HCEC 1CT (cell line): Measurements from ENCODE around the gene KIF1A.
"Not testable (repeated sequence)": the region's sequence is repeated elsewhere in the genome, so short reads cannot be mapped to it uniquely, and the experiment has no call there.

Source experiments
- DNase-seq: peaks from one replicate; pipeline ENCODE4 v3.0.0-alpha.2; 2017

KIF1A gene

GRCh38 chr2:240846309-240846708 lies 26.3 kb upstream of the KIF1A start:
- DNase-seq, result not testable (repeated sequence)

GRCh38 chr2:240840435-240841060 lies 20.5 kb upstream of the KIF1A start:
- DNase-seq, result peak; percentile 61

- no peak for DNase-seq
Measured at GRCh38 chr2:240839152-240840143, 19.4 kb upstream of the KIF1A start.

- DNase-seq, result no peak
Measured at GRCh38 chr2:240837621-240838020, 17.6 kb upstream of the KIF1A start.

GRCh38 chr2:240836781-240837467 lies 16.9 kb upstream of the KIF1A start:
- peak; percentile 44 for DNase-seq

- DNase-seq, result no peak
Measured at GRCh38 chr2:240835528-240835927, 15.5 kb upstream of the KIF1A start.

GRCh38 chr2:240834377-240834975 lies 14.5 kb upstream of the KIF1A start:
- DNase-seq, result no peak

- no peak for DNase-seq
Measured at GRCh38 chr2:240833724-240834285, 13.8 kb upstream of the KIF1A start.

GRCh38 chr2:240832921-240833494 lies 13.0 kb upstream of the KIF1A start:
- no peak for DNase-seq

- DNase-seq, result peak; percentile 77
Measured at GRCh38 chr2:240832205-240832727, 12.2 kb upstream of the KIF1A start.

- no peak for DNase-seq
Measured at GRCh38 chr2:240831594-240832204, 11.7 kb upstream of the KIF1A start.

- no peak for DNase-seq
Measured at GRCh38 chr2:240825476-240825875, 5.5 kb upstream of the KIF1A start.

- no peak for DNase-seq
Measured at GRCh38 chr2:240823449-240824336, 3.7 kb upstream of the KIF1A start.

- DNase-seq, result no peak
Measured at GRCh38 chr2:240822280-240822847, 2.3 kb upstream of the KIF1A start.

GRCh38 chr2:240821429-240821778 lies 1.4 kb upstream of the KIF1A start:
- DNase-seq, result no peak

- DNase-seq, result no peak
Measured at GRCh38 chr2:240820607-240821428, 799 bp upstream of the KIF1A start.

- no peak for DNase-seq
Measured at GRCh38 chr2:240819126-240819857, 727 bp downstream of the KIF1A start.

- DNase-seq, result no peak
Measured at GRCh38 chr2:240818293-240819125, 1.5 kb downstream of the KIF1A start.
